GM18873 (cell line): ENCODE measurements around the gene AUTS2.

Experiments
- ATAC-seq: cut with Tn5 transposase; IDR thresholded peaks from one replicate; pipeline ENCODE4 v1.9.1; 2021; ENCODE audit warnings: mild to moderate bottlenecking, moderate library complexity, moderate number of reproducible peaks; ENCODE audit not compliant: unreplicated experiment, low FRiP score

AUTS2 gene

GRCh38 chr7:70523249-70523988 is 925.1 kb downstream of the AUTS2 start:
- no peak for ATAC-seq

GRCh38 chr7:70523989-70524351 is 925.7 kb downstream of the AUTS2 start:
- no peak for ATAC-seq

- ATAC-seq = no peak
Measured at GRCh38 chr7:70525991-70526390, 927.7 kb downstream of the AUTS2 start.

DNA sequence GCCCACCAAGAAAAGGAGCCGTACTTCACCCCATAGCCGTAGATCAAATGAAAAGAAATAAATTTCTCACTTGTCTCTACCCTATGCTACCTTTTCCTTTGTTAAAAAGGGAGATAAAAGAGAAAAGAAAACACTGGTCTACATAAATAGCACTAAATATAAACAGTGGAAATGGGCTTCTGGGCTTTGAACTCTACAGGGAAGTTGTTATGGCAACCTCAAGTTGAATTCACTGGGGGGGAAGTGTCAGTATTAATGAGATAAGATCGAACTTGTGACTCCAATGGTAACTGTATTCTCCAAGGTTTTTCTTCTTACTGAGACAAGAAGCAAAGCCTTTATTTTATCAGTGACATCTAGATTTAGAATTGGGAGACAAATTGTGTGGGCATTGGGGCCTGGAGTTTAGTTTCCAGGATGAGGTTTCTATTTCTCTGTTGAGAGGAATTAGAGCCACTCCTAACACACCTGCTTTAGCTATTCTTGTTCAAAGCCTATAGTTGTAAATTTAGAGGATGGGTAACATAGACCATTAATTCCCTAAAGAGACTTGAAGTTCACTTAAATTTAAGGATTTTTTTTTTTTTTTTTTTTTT is 929.3 kb downstream of the AUTS2 start:
- no peak for ATAC-seq

GRCh38 chr7:70529436-70529835 is 931.2 kb downstream of the AUTS2 start:
- no peak for ATAC-seq

GRCh38 chr7:70529914-70530585 is 931.8 kb downstream of the AUTS2 start:
- ATAC-seq = no peak

- ATAC-seq = no peak
Measured at GRCh38 chr7:70533614-70534013, 935.3 kb downstream of the AUTS2 start.

GRCh38 chr7:70539205-70539604 is 940.9 kb downstream of the AUTS2 start:
- ATAC-seq = no peak

DNA sequence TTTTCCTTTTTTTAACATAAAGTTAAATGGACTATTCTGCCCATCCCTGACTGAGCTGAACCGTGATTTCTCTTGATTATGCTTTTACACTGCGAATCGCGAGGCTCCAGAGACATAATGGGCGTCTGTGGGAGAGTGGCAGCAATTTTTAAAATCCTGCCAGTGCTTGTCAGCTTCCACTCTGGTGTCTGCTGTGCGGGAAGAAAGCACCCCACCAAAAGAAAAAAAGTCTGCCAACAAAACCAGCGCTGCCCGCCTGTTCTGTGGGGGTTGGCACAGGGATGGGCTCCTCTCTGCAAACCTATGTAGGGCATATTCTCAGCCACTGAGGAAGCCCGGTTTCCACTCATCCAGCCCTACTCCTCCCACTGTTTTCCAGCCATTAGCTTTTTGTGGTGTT is 941.3 kb downstream of the AUTS2 start:
- ATAC-seq = no peak

- no peak for ATAC-seq
Measured at GRCh38 chr7:70540641-70541040, 942.4 kb downstream of the AUTS2 start.

DNA sequence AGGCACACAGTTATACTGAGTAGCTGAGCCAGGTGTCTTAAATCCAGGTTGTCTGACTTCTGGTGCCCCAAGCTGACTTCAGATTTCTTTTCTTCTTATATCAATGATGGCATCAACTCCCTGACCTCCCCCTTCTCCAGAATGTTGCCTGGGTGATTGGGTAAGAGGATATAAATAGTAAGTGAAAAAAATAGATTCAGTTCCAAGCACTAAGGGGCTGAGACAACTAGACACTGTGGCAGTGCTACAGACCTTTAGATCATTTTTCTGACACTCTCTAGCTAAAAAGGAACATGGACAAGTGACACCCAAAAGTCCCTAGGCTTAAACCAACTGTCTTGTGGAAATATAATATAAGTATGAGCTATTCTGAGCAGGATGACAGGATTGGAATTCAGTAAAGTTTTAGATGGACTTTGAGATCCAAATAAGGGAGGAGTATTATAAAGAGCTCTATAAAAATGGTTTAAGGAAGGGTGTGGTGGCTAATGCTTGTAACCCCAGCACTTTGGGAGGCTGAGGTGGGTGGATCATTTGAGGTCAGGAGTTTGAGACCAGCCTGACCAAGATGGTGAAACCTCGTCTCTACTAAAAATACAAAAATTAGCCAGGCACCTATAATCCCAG is 944.6 kb downstream of the AUTS2 start:
- ATAC-seq = no peak

- no peak for ATAC-seq
Measured at GRCh38 chr7:70544016-70544415, 945.7 kb downstream of the AUTS2 start.

- ATAC-seq = no peak
Measured at GRCh38 chr7:70545214-70545613, 946.9 kb downstream of the AUTS2 start.

- no peak for ATAC-seq
Measured at GRCh38 chr7:70552141-70552540, 953.9 kb downstream of the AUTS2 start.

DNA sequence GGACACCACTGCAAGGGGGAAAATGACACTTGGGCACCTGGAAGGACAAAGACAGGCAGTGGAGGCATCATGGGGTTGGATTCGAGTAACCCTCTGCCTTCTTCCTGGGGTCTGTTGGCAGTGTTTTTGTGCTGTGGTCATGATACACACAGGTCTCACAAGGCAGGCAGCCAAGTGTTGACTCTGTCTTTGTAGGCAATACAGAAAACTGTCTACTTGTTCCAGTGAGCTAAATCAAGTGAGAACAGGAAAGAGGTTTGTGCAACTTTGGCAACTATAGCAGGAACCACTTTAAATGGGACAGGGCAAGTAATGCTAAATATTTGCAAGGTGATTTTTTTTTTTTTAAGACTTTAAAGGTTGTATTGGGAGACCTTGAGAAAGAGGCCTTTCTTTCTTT is 955.1 kb downstream of the AUTS2 start:
- ATAC-seq = no peak

DNA sequence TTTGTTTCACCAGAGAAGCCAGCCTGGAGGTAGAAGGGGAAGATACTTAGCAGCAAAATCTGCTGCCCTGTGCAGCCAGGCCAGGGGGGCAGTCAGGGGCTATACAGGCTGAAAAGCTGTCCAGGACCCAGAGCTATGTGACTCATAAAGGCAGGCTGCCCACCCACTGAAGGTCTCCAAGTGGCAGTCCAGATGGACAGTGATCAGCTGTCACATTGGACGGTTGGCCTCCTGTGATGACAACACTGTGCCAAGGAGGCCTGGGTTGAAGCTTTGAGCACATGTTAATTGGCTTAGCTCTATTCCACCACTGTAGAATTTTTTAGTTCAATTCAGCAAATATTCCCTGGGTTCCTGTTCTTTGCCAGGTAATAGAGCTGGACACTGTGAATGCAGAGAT is 956.4 kb downstream of the AUTS2 start:
- no peak for ATAC-seq

DNA sequence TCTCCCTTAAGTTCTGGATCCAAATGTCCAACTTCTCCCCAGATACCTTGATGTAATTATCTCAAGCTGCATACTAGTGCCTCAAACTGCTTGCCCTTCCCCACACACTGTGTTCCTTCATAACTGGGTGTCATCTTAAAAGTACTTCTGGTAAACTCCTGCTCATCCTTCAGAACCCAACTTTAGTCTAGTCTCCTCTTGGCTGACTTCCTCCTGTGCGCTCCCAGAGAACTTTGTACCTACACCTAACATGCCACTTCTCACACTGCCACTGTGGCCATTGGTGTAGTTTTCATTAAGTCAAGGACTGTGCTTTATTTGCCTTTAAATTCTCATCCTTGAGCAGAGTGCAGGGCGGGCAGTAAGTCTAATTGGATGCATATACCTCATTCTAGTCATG is 958.5 kb downstream of the AUTS2 start:
- ATAC-seq = no peak

GRCh38 chr7:70557338-70557737 is 959.1 kb downstream of the AUTS2 start:
- ATAC-seq = no peak

DNA sequence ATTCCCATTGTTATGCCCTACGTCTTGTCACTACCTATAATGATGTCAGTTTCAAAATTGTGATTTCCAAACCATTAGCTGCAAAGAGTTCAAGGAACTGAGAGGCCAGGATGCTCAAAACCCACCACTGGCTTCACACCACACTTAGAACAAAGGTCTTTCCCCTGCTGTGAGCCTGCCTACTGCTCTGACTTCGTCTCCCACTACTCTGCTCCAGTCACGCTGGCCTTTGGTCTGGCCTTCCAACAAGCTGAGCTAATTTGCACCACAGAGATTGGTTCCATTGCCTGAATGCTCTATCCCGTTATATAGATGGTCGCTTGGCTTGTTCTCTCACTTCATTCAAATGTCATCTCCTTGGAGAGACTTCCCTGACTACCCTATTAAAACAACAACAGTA is 961.5 kb downstream of the AUTS2 start:
- no peak for ATAC-seq

GRCh38 chr7:70563960-70564359 is 965.7 kb downstream of the AUTS2 start:
- ATAC-seq = no peak

- ATAC-seq = no peak
Measured at GRCh38 chr7:70565721-70566370, 967.6 kb downstream of the AUTS2 start.
